Cortex of kidney (tissue), 1 donor: ENCODE results near the gene MED27.
"Not testable (repeated sequence)": the region's sequence is repeated elsewhere in the genome, so short reads cannot be mapped to it uniquely, and the experiment has no call there.

Experiments
- DNase-seq: peaks from one replicate; lab custom pipeline; 2025; lab: John Stamatoyannopoulos, UW

Gene MED27

DNA sequence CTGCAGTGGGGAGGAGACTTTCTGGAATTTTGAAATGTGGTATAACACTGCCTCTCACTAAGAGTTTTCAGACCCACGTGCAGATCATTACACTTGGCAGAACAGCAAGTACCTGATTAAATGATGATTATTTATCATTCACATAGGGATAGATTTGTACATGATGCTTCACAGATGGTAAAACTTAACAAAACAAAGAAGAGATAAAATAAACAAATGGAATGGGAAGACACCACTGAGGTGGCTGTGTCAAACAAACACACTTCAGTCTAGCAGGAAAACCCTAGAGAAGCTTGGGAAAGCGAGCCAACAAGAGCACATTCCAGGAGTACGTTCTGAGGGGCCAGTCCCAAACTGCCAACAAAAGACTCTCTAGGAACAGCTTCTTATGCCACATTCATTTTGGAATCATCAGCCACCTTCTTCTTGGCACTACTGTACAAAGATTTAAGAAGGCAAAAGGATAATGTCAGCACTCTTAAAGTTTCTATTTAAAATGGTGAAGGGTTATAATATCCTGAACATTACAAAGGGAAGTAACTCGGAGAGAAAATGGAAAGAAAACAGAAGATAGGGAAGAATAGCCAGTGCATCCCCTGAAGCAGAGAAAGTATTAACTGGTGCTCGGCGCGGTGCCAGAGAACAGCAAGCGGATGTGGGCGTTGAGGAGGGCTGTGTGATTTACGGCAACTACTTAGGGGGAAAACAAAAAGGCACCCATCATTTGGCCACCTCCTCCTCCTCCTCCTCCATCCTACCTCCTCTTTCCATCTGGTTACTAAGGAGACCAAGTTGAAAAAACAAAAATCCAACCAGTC is 1.6 kb downstream of the MED27 start:
- no peak for DNase-seq

DNA sequence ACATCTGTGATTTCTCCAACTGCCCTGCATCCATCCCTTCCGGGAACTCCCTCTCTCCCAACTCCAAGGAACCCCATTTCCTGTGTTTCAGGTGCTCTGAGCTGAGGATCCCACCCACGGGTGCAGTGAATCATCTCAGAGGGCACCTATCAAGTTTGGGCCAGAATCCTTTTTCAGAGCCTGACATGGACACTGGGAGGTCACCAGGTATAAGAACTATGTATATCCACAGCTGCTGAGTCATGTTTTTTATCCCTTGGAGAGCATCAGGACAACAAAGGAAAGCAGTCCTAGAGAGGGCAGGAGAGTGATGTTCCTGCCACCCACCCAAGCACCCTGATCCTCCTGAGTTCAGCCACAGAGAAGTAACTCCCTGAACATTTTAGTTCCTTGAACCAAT is 3.8 kb downstream of the MED27 start:
- DNase-seq: no peak

DNA sequence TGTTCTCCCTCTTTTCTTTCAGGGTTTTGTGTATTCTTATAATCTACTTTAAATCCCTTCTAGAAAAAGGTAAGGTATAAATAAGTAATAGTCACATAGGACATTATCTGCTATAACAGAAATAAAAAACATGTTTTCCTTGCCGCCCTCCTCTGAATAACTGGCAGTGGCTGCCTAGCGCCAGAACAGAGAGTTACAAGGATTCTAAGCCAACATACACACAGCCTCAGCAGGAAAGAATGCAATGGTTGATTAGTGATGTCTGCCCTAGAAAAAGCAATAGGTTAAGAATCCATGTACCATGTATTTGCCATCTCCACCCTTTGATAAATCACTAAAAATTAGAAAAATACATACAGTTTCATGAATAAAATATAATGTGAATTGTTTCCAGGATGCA is 4.9 kb downstream of the MED27 start:
- DNase-seq: no peak

DNA sequence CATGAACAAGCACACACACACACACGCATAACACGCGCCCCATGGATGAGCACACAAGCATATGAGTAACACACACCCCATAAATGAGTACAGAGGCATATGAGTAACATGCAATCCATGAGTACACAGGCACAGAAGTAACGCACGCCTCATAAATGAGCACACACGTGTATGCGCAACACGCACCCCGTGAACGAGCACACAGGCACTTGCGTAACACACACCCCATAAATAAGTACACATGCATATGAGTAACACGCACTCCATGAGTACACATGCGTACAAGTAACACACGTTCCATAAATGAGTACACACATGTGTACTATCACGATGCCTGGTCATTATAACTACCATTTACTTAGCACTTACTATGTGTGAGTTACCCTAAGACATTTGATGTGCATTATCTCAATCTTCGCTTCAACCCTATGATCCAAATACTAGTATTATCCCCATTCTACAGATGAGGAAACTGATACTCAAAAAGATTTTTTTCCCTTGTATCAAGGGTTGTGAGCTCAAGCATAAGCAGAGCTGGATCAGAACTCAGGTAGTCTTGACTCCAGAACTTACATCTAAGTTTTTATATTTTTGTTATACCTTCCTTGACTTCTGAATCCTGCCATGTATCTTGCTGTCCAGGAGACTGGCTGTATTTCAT is 7.7 kb downstream of the MED27 start:
- DNase-seq: no peak

DNA sequence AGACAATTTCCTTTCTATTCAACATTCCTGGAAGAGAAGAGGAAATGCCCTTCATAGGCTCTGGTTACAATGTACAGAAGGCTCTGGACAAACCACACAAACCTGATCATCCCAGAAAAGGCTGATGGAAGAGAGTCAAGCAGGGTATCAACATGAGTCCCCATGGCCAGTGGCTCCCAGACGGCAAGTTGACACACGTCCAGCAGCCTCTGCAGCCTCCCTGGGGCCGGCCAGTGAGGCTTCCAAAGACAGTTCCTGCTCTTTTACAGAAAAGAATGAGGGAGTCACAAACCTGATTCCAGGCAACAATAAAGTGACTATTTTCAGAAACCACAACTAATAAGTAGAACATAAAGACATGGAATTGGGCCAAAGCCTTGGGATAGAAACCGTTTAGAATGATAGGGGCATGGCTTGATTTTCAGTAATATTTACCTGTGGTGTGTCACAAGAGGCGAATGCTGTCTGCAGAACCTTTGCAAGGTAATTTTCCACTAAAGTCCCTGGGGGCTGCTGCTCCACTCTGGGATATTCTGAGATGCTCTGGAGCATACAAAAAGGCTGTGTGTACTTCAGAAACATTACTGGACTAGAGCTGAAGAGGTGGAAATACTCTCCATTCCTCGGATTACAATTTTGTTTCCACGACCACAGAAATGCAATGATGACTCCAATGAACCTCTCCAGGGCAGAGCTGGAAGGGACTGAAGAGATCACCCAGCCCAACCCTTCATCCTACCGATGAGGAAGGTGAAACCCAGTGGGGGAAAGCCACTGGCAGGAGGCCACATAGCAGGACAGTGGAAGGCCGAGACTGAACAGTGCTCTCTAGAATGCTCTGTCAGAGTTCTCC is 10.4 kb downstream of the MED27 start:
- DNase-seq: no peak

DNA sequence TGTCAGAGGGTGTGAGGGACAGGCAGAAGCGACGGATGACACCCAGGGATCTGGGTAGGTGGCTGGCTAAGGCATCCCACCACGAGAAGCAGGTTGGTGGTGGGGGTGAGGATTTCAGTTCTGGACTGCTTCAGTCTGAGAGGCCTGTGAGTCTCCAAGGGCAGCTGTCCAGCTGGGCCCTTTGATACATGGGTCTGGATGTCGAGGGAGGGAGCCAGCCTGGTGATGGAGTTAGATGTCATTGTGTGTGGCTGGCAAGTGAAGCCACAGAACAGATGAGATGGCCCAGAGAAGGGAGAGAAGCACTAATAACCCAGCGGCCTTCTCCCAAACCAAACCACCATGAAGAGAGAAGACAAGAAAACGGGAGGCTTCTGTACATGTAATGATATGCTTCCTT is 11.1 kb downstream of the MED27 start:
- no peak for DNase-seq

DNA sequence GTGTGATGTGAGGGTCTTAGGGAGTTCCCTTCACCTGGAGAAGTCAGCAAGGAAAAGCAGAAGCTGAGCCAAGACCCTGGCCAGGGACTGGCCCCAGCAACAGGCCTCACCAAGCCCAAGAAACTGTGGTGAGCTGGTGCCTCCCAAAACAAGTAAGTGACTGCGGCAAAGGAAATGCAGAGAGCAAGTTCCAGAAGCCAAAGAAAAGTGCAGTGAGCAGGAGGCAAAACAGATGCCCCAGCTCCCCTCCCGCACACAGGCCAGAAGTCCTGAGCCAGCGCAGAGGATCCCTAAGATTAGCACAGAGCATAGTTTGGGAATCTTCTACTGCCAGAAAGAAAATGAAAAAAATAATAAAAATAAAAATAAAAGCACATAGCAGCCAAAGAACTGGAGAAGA is 13.2 kb downstream of the MED27 start:
- no peak for DNase-seq

DNA sequence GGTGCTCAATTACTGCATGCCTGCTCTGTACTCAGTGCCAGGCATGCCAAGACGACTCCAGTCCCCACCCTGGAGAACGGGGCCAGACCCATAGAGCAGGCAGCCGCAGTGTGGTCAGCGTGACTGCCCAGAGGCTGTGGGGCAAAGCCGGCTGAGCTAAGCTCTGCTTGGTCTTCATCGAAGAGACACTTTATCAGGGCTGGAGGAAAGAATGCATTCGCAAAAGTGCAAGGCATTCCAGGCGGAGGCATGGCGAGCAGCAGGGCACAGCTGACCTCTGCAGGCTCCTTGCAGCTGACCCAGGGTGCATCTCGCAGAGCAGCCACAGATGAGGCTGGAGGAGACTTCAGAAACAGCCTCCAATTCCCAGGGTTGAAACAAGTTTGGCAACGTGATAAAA is 13.6 kb downstream of the MED27 start:
- DNase-seq: no peak

DNA sequence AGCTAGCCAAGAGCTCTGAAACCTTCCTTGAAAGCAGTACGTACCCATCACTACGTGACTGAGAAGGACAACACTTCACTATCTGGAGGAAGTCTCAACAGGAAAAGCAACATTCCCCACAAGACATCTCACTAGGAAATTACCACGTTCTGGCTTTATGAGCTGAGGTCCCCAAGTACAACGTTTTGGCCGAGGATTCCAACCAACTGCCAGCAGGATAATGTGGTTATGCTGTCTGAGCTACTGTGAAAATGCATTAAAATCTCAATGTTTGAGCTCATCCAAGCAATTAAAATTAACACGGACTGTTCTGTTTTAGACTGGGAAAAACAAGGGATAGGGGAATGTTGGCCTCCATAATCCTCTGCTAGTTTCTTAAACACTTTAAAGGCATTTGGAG is 16.4 kb downstream of the MED27 start:
- no peak for DNase-seq

DNA sequence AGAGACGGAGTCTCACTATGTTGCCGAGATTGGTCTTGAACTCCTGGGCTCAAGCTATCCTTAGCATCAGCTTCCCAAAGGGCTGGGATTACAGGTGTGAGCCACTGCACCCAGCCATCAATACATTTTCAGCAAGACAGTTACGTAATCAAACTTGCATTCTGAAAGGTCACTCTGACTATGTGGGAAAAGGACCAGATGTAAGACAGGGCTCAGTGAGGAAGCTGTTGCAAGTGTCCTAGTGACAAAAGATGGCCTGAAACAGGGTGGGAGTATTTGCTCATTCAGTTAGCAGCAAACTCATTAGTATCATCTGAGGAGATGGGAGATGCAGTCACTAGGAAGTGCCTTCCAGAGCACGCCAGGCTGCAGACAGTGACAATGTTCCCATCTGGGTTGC is 16.9 kb downstream of the MED27 start:
- no peak for DNase-seq

DNA sequence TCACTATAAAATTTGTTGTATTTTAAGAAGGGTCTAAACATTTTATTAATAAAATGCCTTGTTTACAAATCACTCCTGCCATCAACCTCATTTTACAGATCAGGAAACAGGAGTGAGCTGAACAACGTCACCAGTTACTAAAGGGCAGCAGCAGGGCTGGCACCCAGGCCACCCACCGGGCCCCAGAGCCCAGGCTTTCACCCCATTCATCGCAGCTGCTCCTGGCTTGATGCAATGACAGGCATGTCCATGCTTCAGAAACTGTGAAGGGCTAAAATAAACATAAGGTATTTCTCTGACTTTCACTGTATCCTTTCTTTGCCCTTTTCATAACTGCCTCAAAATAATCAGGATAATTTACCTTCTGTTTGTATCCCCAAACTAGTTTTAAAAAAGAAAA is 18.1 kb downstream of the MED27 start:
- DNase-seq: no peak

DNA sequence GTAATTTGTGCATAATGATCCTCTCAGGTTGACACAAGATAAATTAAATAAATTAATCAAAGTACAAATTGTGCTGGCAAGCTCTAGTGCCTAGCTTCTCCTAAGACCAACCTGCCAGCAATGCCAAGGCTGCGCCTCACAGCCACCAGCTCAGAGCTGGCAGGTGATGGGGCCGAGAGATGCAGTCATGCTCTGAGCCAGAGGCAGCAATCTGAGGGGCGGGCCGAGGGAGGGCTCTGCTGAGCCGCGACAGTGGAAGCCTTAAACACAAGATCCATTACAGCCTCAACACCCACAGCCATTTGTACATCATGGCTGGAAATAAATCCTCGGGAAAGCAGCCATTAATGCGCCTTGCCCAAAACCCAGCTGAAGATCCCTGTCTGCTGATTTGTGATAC is 20.3 kb downstream of the MED27 start:
- DNase-seq: no peak

DNA sequence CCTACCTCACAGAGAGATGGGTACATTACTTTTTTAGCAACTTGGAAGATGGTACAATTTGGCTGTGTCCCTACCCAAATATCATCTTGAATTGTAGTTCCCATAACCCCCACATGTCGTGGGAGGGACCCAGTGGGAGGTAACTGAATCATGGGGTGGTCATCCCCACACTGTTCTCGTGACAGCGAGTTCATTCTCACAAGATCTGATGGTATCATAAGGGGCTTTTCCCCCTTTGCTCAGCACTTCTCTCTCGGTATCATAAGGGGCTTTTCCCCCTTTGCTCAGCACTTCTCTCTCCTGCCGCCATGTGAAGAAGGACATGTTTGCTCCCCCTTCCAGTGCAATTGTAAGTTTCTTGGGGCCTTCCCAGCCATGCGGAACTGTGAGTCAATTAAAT is 21.4 kb downstream of the MED27 start:
- not testable (repeated sequence) for DNase-seq

DNA sequence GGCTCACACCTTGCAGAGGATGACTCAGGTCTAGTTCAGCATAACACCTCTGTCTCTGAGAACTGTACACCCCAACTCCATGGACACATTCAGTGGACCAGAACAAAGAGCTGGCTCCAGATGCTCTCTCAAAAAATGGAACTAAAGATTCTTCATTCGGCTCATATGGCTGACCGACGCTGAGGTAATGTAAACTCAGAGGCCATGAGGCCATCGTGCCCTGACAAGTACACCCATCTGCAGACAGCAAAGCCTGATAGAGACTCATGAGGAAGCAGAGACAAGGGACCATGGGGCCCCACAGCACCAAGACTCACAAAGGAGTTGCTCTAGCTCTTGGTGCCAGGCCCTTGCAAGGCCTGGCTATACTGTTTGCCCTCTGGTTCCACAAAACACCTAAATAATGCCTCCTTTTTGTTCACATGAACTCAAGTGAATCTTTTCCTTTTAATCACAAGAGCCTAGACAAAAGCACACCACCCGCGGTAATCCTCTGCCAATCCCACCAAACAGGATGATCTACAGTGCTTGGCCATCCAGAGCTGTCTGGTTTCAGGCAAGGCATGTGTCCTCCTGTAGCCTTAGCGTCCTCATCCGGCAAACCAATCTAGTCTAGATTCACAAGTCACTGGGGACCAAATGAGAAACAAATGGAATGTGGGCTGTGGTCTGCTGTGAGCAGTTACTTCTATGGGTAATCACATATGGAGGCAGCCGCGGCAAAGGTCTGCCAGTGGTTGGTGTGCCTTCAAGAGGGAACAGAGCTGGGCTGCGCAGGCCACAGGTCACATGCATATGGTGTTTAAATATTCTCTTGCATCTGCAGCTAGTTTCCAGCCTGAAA is 22.7 kb downstream of the MED27 start:
- DNase-seq: no peak

DNA sequence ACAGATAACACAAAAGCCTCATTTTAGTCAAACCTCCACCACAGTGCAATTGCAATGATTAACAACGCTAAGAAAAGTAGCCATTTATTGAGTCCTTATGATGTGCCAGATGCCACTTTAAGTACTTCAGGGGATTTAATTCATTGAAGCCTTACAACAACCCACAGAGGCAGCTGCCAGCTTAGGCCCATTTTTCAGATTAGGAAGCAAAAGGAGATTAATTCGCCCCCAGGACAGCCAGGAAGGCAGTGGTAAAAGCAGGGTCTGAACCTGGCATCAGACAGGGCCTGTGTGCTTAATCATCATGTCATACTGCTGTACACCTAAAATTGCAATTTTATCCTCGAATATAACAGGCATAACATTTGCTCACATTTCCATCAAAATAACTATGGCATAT is 23.9 kb downstream of the MED27 start:
- DNase-seq: no peak

DNA sequence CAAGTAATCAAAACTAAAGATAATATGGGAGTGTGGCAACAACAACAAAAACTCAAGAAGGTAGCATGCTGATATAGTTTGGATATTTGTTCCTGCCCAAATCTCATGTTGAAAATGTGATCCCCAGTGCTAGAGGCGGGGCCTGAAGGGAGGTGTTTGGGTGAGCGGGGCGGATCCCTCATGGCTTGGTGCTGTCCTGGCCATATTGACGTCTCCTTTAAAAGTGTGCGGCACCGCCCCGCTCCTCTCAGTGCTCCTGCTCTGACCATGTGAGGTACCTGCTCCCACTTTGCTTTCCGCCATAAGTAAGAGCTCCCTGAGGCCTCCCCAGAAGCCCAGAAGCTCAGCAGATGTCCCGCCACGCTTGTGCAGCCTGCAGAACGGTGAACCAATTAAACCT is 25.6 kb downstream of the MED27 start:
- no peak for DNase-seq

DNA sequence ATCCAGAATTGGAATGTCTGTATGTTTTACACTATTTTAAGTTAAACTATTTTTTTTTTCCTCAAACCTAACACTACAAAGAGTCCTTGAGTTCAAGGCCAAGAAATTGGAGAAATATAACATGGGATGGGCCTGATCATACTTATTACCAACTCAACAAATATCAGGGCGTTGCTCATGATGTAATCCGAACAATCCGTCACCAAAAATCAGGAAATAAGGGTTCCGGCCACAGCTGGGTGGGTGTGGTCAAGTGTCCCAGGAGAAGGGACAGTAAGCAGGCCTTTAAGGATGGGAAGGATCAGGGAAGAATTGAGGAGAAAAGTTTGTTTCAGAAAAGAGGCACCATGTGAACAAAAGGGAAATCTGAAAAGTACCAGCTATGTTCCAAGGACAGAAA is 29.8 kb downstream of the MED27 start:
- no peak for DNase-seq

DNA sequence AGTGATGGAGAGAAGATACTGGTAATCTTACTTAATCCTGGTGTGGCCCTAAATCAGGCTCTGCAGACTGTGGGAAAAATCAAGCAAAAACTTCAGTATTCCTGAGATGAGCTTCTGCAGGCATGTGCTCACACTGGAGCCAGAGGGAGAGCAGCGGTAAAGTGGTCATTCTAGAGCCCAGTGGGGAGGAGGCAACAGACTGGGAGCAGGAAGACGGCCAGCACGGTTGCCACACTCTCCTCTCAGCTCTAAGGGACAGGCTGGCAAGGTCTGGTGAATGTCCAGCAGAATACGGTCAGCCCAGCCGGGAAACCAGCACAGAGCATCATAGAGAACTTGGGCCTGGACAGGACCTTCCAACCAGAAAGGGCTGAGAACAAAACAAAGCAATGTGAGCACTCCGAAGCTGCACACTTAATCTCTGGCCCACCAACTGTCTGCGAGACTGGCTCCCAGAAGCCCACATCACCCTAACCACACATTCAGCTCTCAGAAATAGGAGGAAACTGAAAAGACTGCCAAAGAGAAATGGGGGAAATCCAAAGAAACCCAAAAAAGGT is 30.3 kb downstream of the MED27 start:
- DNase-seq: no peak

DNA sequence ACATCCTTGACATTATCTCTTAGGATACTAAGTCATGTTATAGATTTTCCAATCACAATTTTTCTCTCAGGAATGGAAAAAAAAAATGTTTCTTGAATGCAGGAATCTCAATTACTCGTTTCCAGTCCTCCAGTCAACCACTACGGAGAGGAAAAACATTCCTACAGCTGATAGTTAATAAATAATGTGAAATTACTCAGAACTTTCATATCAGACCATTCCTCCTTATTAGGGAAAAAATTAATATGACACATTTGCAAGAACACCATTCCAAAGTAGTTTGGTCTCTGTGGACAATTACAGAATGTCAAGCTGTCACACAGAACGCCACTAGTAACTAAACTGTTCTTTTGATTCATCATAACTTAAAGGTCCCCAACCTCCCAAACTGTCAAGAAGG is 31.5 kb downstream of the MED27 start:
- DNase-seq: no peak

DNA sequence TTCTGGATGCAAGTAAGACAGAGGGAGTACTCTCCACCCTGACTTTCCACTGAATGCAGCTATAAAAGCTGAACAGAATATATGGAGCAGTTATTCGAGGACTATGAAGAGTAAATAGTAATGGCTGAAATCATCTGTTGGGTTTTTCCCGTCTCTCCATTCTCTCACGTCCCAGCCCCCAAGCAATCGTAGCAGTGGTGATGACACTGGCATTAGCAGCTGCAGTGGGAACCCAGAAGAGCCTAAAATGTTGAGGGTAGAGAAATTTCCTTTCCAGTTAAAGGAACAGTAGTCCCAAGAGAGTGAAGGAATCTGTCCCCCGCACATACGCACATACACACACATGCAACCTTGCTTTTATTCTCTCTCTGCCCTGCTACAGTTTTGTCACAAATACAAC is 33.2 kb downstream of the MED27 start:
- DNase-seq: no peak

DNA sequence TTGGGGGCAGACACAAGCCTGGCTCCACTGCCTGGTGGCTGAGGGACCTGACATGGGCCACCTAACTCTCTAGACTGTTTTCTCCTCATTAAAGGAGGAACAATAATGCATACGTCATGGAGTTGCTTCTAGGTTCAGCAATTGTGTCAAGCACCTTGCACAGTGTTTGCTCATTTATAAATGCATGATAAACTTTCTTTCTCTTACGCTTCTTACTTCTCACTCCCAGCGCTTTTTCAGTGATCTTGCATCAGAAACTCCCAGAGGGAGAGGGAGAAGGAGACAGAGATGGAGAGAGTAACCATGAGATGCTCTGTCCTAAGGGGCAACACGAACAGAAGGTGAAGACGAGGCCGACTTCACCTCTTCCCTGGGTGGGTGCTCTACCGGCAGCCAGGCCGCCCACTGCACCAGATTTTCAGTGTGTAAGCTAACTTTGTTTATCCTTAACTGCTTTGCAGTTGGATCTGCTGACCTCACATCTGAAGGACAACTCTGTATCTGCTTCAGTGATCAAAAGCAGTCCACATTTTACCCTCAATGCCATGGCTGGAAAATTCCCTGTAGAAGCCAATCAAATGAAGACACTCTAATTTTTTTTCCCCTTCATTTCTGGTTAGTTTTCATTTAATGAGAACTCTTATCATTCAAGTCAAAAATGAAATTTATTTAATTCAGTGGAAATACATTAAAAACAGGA is 35.3 kb downstream of the MED27 start:
- DNase-seq: no peak
